Upper lobe of left lung (tissue), 6 donors: ENCODE measurements around the gene IQSEC1. TPM values are rescaled to one million over a fixed set of nuclear protein-coding genes. Genes with fewer than 3 reads are reported as not detected.

Source experiments
- ATAC-seq, 2 donors: fragments of 200-7000 bp; cut with Tn5 transposase; one replicate each; pipeline ENCODE4 v1.9.1; 2022; ENCODE audit warnings: mild to moderate bottlenecking in 2 of 2, moderate library complexity in 2 of 2; ENCODE audit not compliant: low FRiP score in 2 of 2
- DNase-seq, 2 donors: peaks; one replicate each; pipeline ENCODE4 v3.0.0-alpha.2; 2019 to 2020
- H3K27ac ChIP-seq, 4 donors: fragments of 200-600 bp; sonication (generic); one replicate each; pipeline ENCODE4 v1.5.1; 2016 to 2019
- H3K27me3 ChIP-seq, 4 donors: fragments of 200-600 bp; sonication (generic); one replicate each; pipeline ENCODE4 v1.5.1; 2017 to 2019
- H3K36me3 ChIP-seq, 4 donors: fragments of 200-600 bp; sonication (generic); one replicate each; pipeline ENCODE4 v1.5.1; 2016 to 2019
- H3K4me1 ChIP-seq, 4 donors: fragments of 200-600 bp; sonication (generic); one replicate each; pipeline ENCODE4 v1.5.1; 2018 to 2019
- H3K4me3 ChIP-seq, 4 donors: fragments of 200-600 bp; sonication (generic); one replicate each; pipeline ENCODE4 v1.5.1; 2017 to 2019; ENCODE audit warnings: mild to moderate bottlenecking in 2 of 4, moderate library complexity in 1 of 4
- H3K9me3 ChIP-seq, 4 donors: fragments of 200-600 bp; sonication (generic); one replicate each; pipeline ENCODE4 v1.5.1; 2018 to 2019
- CTCF ChIP-seq, 6 experiments: fragments of 450-650 bp in 4 of 6; fragments of 200-600 bp in 2 of 6; sonication (generic) in 2 of 6; IDR thresholded peaks; one replicate each; pipeline ENCODE4 v1.5.1; 2016 to 2019; ENCODE audit warnings: antibody characterized with exemption in 6 of 6
- EP300 ChIP-seq, 4 donors: sonication (generic); formaldehyde crosslinking; IDR thresholded peaks; one replicate each; pipeline ENCODE4 v1.5.1; 2017; ENCODE audit warnings: antibody characterized with exemption in 4 of 4, control low read depth in 2 of 4
- POLR2A ChIP-seq, 4 donors: fragments of 450-650 bp; IDR thresholded peaks; one replicate each; pipeline ENCODE4 v1.5.1; 2016 to 2017; ENCODE audit warnings: antibody characterized with exemption in 4 of 4, mild to moderate bottlenecking in 2 of 4
- POLR2AphosphoS5 ChIP-seq, 2 donors: sonication (generic); formaldehyde crosslinking; IDR thresholded peaks; one replicate each; pipeline ENCODE4 v1.5.1; 2017; ENCODE audit warnings: antibody characterized with exemption in 2 of 2
- WGBS, 2 donors: methylation state at CpG; one replicate each; pipeline ENCODE4 v1.1.5; 2017 to 2018; 5-methylcytosine and 5-hydroxymethylcytosine counted together
- total RNA-seq, 6 donors: library from RNA; depleted of rRNA in 4 of 6; stranded (reverse); fragments of >200 nt in 4 of 6; gene quantifications; one replicate each; pipeline versions ENCODE4 v1.1.0 to v1.2.1, GENCODE V29; 2016 to 2021
- donor health status: DM: no; HTN: no; CAD: no; lungs with moderate emphysema.
- donor health status: DM: no; HTN: yes; CAD: no; lungs with severe emphysema.

Gene IQSEC1
- total RNA-seq, 6 donors from 2014 or later = 51.1 to 105 (median 81.0) TPM

GRCh38 chr3:13120289-13120927 lies 47.2 kb upstream of the IQSEC1 start:
- Histone ChIP-seq H3K4me3 (no peak overlapping the region), H3K4me1 (peaks cover 0 to 6% (median 0%) of the 10 kb centered on the region in 4 donors), H3K27ac (no peak overlapping the region), H3K9me3 (no peaks in the 10 kb centered on the region), H3K27me3 (no peaks in the 10 kb centered on the region), H3K36me3 (no peaks in the 10 kb centered on the region)
- no peak for TF ChIP-seq POLR2A (IDR thresholded peaks at IDR 0.05)
- no peak for TF ChIP-seq EP300 (IDR thresholded peaks at IDR 0.05)
- no peak for TF ChIP-seq CTCF (IDR thresholded peaks at IDR 0.05)
- 75 to 82% methylated on average over 13 to 14 of the region's 14 CpGs for WGBS, 2 donors
- ATAC-seq (no peak), DNase-seq (no peak)

GRCh38 chr3:13119471-13120220 lies 46.4 kb upstream of the IQSEC1 start:
- Histone ChIP-seq H3K27me3 (no peaks in the 10 kb centered on the region), H3K9me3 (no peaks in the 10 kb centered on the region), H3K27ac (no peak overlapping the region), H3K4me1 (peaks cover 0 to 6% (median 0%) of the 10 kb centered on the region in 4 donors), H3K4me3 (no peak overlapping the region), H3K36me3 (no peaks in the 10 kb centered on the region)
- no peak for TF ChIP-seq POLR2AphosphoS5 (IDR thresholded peaks at IDR 0.05)
- TF ChIP-seq EP300 (IDR thresholded peaks at IDR 0.05) = no peak
- TF ChIP-seq POLR2A (IDR thresholded peaks at IDR 0.05) = no peak
- no peak for TF ChIP-seq CTCF (IDR thresholded peaks at IDR 0.05)
- DNase-seq (no peak), ATAC-seq (no peak)
- 59 to 62% methylated on average over 8 to 17 of the region's 17 CpGs for WGBS, 2 donors

- no peak for ATAC-seq
- H3K36me3 ChIP-seq = no peaks in the 10 kb centered on the region
- no peak for DNase-seq
- H3K4me3 ChIP-seq = no peak overlapping the region
- H3K9me3 ChIP-seq = no peaks in the 10 kb centered on the region
- peaks cover 0 to 10% (median 6%) of the 10 kb centered on the region in 4 donors for H3K4me1 ChIP-seq
- no peaks in the 10 kb centered on the region for H3K27me3 ChIP-seq
- H3K27ac ChIP-seq = no peak overlapping the region
- TF ChIP-seq EP300 (IDR thresholded peaks at IDR 0.05) (no peak), CTCF (IDR thresholded peaks at IDR 0.05) (no peak)
- 70 to 75% methylated on average over 8 of the region's 8 CpGs for WGBS, 2 donors
These were observed 43.2 kb upstream of the IQSEC1 start for GRCh38 chr3:13116426-13116825.

- Histone ChIP-seq H3K4me3 (no peak overlapping the region), H3K9me3 (no peaks in the 10 kb centered on the region), H3K27ac (no peak overlapping the region), H3K4me1 (peaks cover 0 to 15% (median 8%) of the 10 kb centered on the region in 4 donors), H3K27me3 (no peaks in the 10 kb centered on the region), H3K36me3 (no peaks in the 10 kb centered on the region)
- TF ChIP-seq POLR2AphosphoS5 (IDR thresholded peaks at IDR 0.05) (no peak), EP300 (IDR thresholded peaks at IDR 0.05) (no peak), POLR2A (IDR thresholded peaks at IDR 0.05) (no peak), CTCF (IDR thresholded peaks at IDR 0.05) (no peak)
- 94 to 95% methylated on average over 7 of the region's 7 CpGs for WGBS, 2 donors
- DNase-seq (no peak), ATAC-seq (no peak)
These were observed 42.8 kb upstream of the IQSEC1 start for GRCh38 chr3:13115991-13116390.

GRCh38 chr3:13115576-13115910 lies 42.3 kb upstream of the IQSEC1 start:
- Histone ChIP-seq H3K9me3 (no peaks in the 10 kb centered on the region), H3K36me3 (no peaks in the 10 kb centered on the region), H3K27me3 (no peaks in the 10 kb centered on the region), H3K4me1 (peaks cover 0 to 19% (median 11%) of the 10 kb centered on the region in 4 donors), H3K4me3 (no peak overlapping the region), H3K27ac (no peak overlapping the region)
- 82 to 88% methylated on average over 7 to 8 of the region's 8 CpGs for WGBS, 2 donors
- DNase-seq (no peak), ATAC-seq (no peak)
- no peak for TF ChIP-seq EP300 (IDR thresholded peaks at IDR 0.05)
- no peak for TF ChIP-seq POLR2AphosphoS5 (IDR thresholded peaks at IDR 0.05)
- TF ChIP-seq POLR2A (IDR thresholded peaks at IDR 0.05) = no peak
- TF ChIP-seq CTCF (IDR thresholded peaks at IDR 0.05) = no peak
